ENCODE data around the gene AOC3. TPM values are rescaled to one million over a fixed set of nuclear protein-coding genes. Genes with fewer than 3 reads are reported as not detected.

The AOC3 gene
- total and polyA plus RNA-seq, 2 donors (not counting 3 experiments of a cell fraction or from before 2014, with no cell fraction given) = 0.11 to 0.27 TPM

- dilution Hi-C loops (cut with MboI; ENCODE audit: extremely low pct_ligation_motif_present, low sequenced_read_pairs) (no loop called here), intact Hi-C loops (cut with micrococcal nuclease) (no loop called here)
- Histone ChIP-seq H4K20me1 (replicated peaks; ENCODE audit: control insufficient read depth, extremely low read depth, insufficient read depth, low read length) (no peaks in the 10 kb centered on the region), H3K9me1 (replicated peaks; ENCODE audit: control insufficient read depth, extremely low read depth, insufficient read depth, low read length) (no peaks in the 10 kb centered on the region), H3K9me3 (replicated peaks; ENCODE audit: control insufficient read depth, insufficient read depth, low read length) (no peaks in the 10 kb centered on the region), H3K4me2 (ENCODE audit: insufficient read depth, low read length) (no peak overlapping the region), H3K4me1 (ENCODE audit: control insufficient read depth, extremely low read depth, insufficient read depth, low read length) (no peaks in the 10 kb centered on the region), H3K79me2 (ENCODE audit: control insufficient read depth, insufficient read depth, low read length) (no peaks in the 10 kb centered on the region), H2AFZ (ENCODE audit: low read depth, low read length) (no peak overlapping the region), H3K36me3 (ENCODE audit: control insufficient read depth in 2 of 2, extremely low read depth in 1 of 2, insufficient read depth in 2 of 2, low read length in 2 of 2) (no peaks in the 10 kb centered on the region), H3K27ac (ENCODE audit: insufficient read depth, low read depth, low read length) (no peak overlapping the region), H3K27me3 (ENCODE audit: control insufficient read depth in 2 of 2, insufficient read depth in 2 of 2, low read length in 2 of 2) (peaks cover 0 to 4% of the 10 kb centered on the region in 2 experiments), H3K4me3 (replicated peaks in 1 of 3; ENCODE audit: insufficient read depth in 1 of 3, low read depth in 1 of 3, low read length in 3 of 3) (no peak overlapping the region), H3K9ac (replicated peaks; ENCODE audit: extremely low read depth, insufficient read depth, low read length) (no peak overlapping the region)
- ChIA-PET POLR2A (no interaction called here), CTCF (interaction anchor here (1.2 kb wide), 1 partner anchor 18 kb away, joined by 3 read pairs; no protein-coding TSS in a partner anchor)
- TF ChIP-seq EZH2 (IDR thresholded peaks at IDR 0.05; ENCODE audit: borderline replicate concordance, low read depth, low read length, severe bottlenecking) (no peak), POLR2AphosphoS5 (IDR thresholded peaks at IDR 0.05; ENCODE audit: insufficient read depth, low read depth, low read length) (no peak), CTCF (IDR thresholded peaks at IDR 0.05; ENCODE audit: extremely low read depth in 1 of 2, insufficient read depth in 1 of 2, low read depth in 1 of 2, low read length in 2 of 2) (no peak), MAX (IDR thresholded peaks at IDR 0.05; ENCODE audit: insufficient read depth, insufficient read length) (no peak), MYC (IDR thresholded peaks at IDR 0.05; ENCODE audit: low read depth, low read length) (no peak), POLR2A (IDR thresholded peaks at IDR 0.05; ENCODE audit: low read depth, low read length) (no peak), FOS (IDR thresholded peaks at IDR 0.05; ENCODE audit: borderline replicate concordance, insufficient read depth, low read length) (no peak), JUN (IDR thresholded peaks at IDR 0.05; ENCODE audit: borderline replicate concordance, insufficient read depth, insufficient read length, low read depth) (no peak), GATA2 (IDR thresholded peaks at IDR 0.05; ENCODE audit: insufficient read depth, insufficient read length, low read depth, low read length) (no peak)
- BruUV-seq (replicated peaks) = no TSS peak
- DNase-seq (ENCODE audit: low read depth, low spot score) (no peak), FAIRE-seq (no peak)
Observed at GRCh38 chr17:42866216-42866615, 15.2 kb downstream of the AOC3 start.

Data from endothelial cell of umbilical vein (primary cell).